DND-41 (cell line): ENCODE data around the gene WWC1.
A peak's percentile ranks its signal among the peaks of the same experiment; 100 is the strongest.

ENCODE experiments used
- ATAC-seq: fragments of 200-7000 bp; cut with Tn5 transposase; 3 replicates; pipeline ENCODE4 v1.9.1; 2021; ENCODE audit warnings: low read depth; ENCODE audit not compliant: insufficient read depth
- DNase-seq: peaks from one replicate; pipeline ENCODE4 v3.0.0-alpha.2; 2020
- H2AFZ ChIP-seq: 2 replicates; pipeline ENCODE4 v1.6.0; 2012; ENCODE audit warnings: low read depth, low read length
- H3K27ac ChIP-seq: 2 replicates; pipeline ENCODE4 v1.5.1; 2012; ENCODE audit warnings: low read length, inconsistent platforms
- H3K27me3 ChIP-seq: fragments of 200-600 bp; sonication (generic); 2 replicates; pipeline ENCODE4 v1.6.0; 2012; ENCODE audit warnings: low read length, mild to moderate bottlenecking, inconsistent platforms; ENCODE audit not compliant: insufficient read depth, poor library complexity
- H3K36me3 ChIP-seq: 2 replicates; pipeline ENCODE4 v1.5.1; 2012; ENCODE audit warnings: low read length, inconsistent platforms; ENCODE audit not compliant: insufficient read depth
- H3K4me1 ChIP-seq: 2 replicates; pipeline ENCODE4 v1.5.1; 2012; ENCODE audit warnings: mild to moderate bottlenecking, low read length; ENCODE audit not compliant: insufficient read depth
- H3K4me2 ChIP-seq: 2 replicates; pipeline ENCODE4 v1.6.0; 2012; ENCODE audit warnings: mild to moderate bottlenecking, moderate library complexity, low read length, inconsistent platforms; ENCODE audit not compliant: insufficient read depth
- H3K4me3 ChIP-seq, 2 experiments: fragments of 200-600 bp in 1 of 2; shearing (Covaris generic) in 1 of 2; 2 replicates each; pipeline ENCODE4 v1.5.1; 2012 to 2016; ENCODE audit warnings: inconsistent platforms in 2 of 2, low read length in 2 of 2, mild to moderate bottlenecking in 2 of 2, low read depth in 1 of 2, moderate library complexity in 1 of 2
- H3K79me2 ChIP-seq: 2 replicates; pipeline ENCODE4 v1.6.0; 2012; ENCODE audit warnings: low read length, inconsistent platforms; ENCODE audit not compliant: insufficient read depth
- H3K9ac ChIP-seq: 2 replicates; pipeline ENCODE4 v1.6.0; 2012; ENCODE audit warnings: low read depth, mild to moderate bottlenecking, inconsistent platforms, low read length, moderate library complexity
- H3K9me3 ChIP-seq: 2 replicates; pipeline ENCODE4 v1.5.1; 2012; ENCODE audit warnings: low read length, moderate library complexity, mild to moderate bottlenecking, inconsistent platforms; ENCODE audit not compliant: insufficient read depth, severe bottlenecking
- H4K20me1 ChIP-seq: 2 replicates; pipeline ENCODE4 v1.6.0; 2012; ENCODE audit warnings: low read length; ENCODE audit not compliant: insufficient read depth
- EZH2 ChIP-seq: IDR thresholded peaks from 3 replicates; pipeline ENCODE4 v1.6.1; 2012; ENCODE audit warnings: borderline replicate concordance, low read depth, mild to moderate bottlenecking, moderate library complexity, low read length, inconsistent platforms; ENCODE audit not compliant: severe bottlenecking
- TF ChIP-seq, protein P1 (sequence below): IDR thresholded peaks from 2 replicates; pipeline ENCODE4 v1.5.1; 2012; ENCODE audit warnings: borderline replicate concordance, low read length, moderate library complexity, mild to moderate bottlenecking; ENCODE audit not compliant: poor library complexity, severe bottlenecking; ENCODE audit errors: extremely low read depth

The WWC1 gene

DNA sequence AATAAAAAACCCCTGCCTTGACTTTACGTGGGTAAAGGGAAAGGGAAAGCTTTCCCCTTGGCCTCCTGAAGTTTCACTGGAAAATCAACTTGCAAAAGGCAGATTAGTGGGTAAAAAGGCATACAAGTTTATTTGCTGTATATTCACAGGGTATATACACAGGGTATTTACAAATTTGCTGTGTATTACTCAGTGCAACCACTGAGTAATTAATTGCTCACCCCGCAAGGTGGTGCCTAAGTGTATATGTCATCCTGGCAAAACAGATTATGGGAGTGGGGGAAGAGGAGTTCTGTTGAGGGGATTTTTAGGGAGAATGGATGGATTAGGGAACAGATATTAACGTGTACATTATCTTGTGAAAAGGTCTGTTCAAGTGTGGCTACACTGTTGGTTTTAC lies 187.7 kb downstream of the WWC1 start:
- no peaks in the 10 kb centered on the region for H3K9me3 ChIP-seq
- no peak overlapping the region for H3K4me2 ChIP-seq
- no peak for ATAC-seq

DNA sequence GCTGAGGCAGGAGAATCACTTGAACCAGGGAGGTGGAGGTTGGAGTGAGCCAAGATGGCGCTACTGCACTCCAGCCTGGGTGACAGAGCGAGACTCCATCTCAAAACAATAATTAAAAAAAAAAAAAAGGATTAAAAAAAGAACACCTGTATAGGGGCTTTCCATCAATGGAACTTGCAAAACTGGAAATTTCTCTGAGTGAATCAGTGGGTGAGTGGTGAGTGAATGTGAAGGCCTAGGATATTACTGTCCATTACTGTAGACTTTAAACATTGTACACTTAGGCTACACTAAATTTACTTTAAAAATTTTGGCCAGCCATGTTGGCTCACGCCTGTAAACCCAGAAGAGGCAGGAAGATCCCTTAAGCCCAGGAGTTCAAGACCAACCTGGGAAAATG lies 189.2 kb downstream of the WWC1 start:
- H3K4me2 ChIP-seq: no peak overlapping the region
- H3K9ac ChIP-seq: no peak overlapping the region
- no peak overlapping the region for H3K4me3 ChIP-seq
- H2AFZ ChIP-seq: no peak overlapping the region
- no peak overlapping the region for H3K27ac ChIP-seq
- no peaks in the 10 kb centered on the region for H3K27me3 ChIP-seq
- H3K4me1 ChIP-seq: peaks cover 5% of the 10 kb centered on the region
- H3K36me3 ChIP-seq: no peaks in the 10 kb centered on the region
- H3K9me3 ChIP-seq: no peaks in the 10 kb centered on the region
- ATAC-seq: no peak
- TF ChIP-seq, protein P1, sequence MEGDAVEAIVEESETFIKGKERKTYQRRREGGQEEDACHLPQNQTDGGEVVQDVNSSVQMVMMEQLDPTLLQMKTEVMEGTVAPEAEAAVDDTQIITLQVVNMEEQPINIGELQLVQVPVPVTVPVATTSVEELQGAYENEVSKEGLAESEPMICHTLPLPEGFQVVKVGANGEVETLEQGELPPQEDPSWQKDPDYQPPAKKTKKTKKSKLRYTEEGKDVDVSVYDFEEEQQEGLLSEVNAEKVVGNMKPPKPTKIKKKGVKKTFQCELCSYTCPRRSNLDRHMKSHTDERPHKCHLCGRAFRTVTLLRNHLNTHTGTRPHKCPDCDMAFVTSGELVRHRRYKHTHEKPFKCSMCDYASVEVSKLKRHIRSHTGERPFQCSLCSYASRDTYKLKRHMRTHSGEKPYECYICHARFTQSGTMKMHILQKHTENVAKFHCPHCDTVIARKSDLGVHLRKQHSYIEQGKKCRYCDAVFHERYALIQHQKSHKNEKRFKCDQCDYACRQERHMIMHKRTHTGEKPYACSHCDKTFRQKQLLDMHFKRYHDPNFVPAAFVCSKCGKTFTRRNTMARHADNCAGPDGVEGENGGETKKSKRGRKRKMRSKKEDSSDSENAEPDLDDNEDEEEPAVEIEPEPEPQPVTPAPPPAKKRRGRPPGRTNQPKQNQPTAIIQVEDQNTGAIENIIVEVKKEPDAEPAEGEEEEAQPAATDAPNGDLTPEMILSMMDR: no peak
- TF ChIP-seq EZH2: no peak
- H4K20me1 ChIP-seq: no peaks in the 10 kb centered on the region
- DNase-seq: no peak
- no peaks in the 10 kb centered on the region for H3K79me2 ChIP-seq

More for the DNA sequence above, 187.7 kb downstream of the WWC1 start:
- Histone ChIP-seq H3K4me1 (no peaks in the 10 kb centered on the region), H3K27me3 (no peaks in the 10 kb centered on the region), H3K79me2 (no peaks in the 10 kb centered on the region), H3K4me3 (no peak overlapping the region), H3K27ac (no peak overlapping the region), H4K20me1 (no peaks in the 10 kb centered on the region), H2AFZ (no peak overlapping the region), H3K9ac (no peak overlapping the region), H3K36me3 (no peaks in the 10 kb centered on the region)
- no peak for TF ChIP-seq EZH2
- TF ChIP-seq, protein P1: no peak
- no peak for DNase-seq

DNA sequence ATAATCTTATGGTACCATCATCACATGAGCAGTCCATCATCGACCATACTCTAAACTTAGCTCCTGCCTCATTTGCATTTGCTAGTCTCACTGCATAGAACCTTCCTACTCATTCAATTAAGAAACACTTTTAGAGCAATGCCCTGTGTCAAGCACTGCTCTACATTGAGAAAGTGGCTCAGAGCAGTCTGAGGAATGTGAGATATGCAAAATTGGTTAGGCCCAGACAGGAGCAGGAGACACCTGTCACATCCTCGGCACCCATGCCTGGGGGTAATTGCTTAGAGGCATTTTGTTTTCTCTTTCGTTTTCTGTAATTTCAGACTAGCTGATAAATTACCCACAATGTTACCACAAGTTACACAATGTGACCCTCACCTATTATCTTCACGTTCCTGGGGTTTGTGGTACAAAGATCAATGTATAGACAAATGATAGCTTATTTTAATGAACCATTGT lies 189.9 kb downstream of the WWC1 start:
- DNase-seq: peak; percentile 8
- H3K36me3 ChIP-seq: no peaks in the 10 kb centered on the region; the same call in 1 of the 2 replicates
- H3K27ac ChIP-seq: no peak overlapping the region
- no peak overlapping the region for H3K9ac ChIP-seq
- TF ChIP-seq, protein P1: no peak
- no peaks in the 10 kb centered on the region for H3K9me3 ChIP-seq
- ATAC-seq: peak; percentile 47
- H3K4me2 ChIP-seq: no peak overlapping the region
- peaks cover 11% of the 10 kb centered on the region for H3K4me1 ChIP-seq
- peaks cover under 1% of the 10 kb centered on the region; the same call in 1 of the 2 replicates for H3K79me2 ChIP-seq
- no peaks in the 10 kb centered on the region for H4K20me1 ChIP-seq
- no peaks in the 10 kb centered on the region for H3K27me3 ChIP-seq
- no peak overlapping the region for H3K4me3 ChIP-seq
- H2AFZ ChIP-seq: no peak overlapping the region

DNA sequence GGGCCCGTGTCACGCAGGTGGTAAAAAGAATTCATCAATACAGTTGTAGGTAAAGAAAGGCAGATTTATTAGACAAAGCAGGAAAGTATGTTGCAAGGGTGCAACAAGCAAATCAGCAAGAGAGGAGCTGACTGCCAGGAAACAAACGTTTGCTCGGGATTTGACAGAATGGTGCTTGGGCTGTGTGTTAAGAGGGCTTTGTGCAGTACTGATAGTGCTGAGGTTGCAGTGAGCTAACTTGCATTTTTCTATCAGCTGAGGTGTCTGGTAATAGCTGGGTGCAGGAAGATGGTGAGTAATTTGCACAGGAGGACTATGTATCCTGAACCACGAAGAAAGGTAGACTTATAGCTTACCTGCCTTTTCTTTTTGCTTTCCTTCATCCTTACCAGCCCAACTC lies 190.9 kb downstream of the WWC1 start:
- TF ChIP-seq, protein P1: no peak
- TF ChIP-seq EZH2: no peak
- Histone ChIP-seq H3K9me3 (no peaks in the 10 kb centered on the region), H3K4me3 (no peak overlapping the region), H3K79me2 (peaks cover 11% of the 10 kb centered on the region), H3K27ac (no peak overlapping the region), H3K4me2 (no peak overlapping the region), H3K9ac (no peak overlapping the region), H3K4me1 (peaks cover 14% of the 10 kb centered on the region), H2AFZ (no peak overlapping the region), H3K36me3 (no peaks in the 10 kb centered on the region; the same call in 1 of the 2 replicates), H3K27me3 (no peaks in the 10 kb centered on the region), H4K20me1 (0 out of 2 replicates have a peak, but pooled peaks cover 2% of the 10 kb centered on the region)
- DNase-seq (no peak), ATAC-seq (no peak)
